NCI-H1417 (cell line): Measurements from ENCODE around the gene HES7.

Experiments
- DNase-seq, 3 experiments: peaks; one replicate each; lab custom pipeline; 2025; lab: John Stamatoyannopoulos, UW

Gene HES7

GRCh38 chr17:8155231-8155995 lies 31.5 kb upstream of the HES7 start:
- no peak for DNase-seq

- DNase-seq, result no peak
These were observed 30.8 kb upstream of the HES7 start for GRCh38 chr17:8154608-8155155.

GRCh38 chr17:8153957-8154607 lies 30.2 kb upstream of the HES7 start:
- peak in 2 of 3 experiments; percentile 30 for DNase-seq

GRCh38 chr17:8153525-8153956 lies 29.6 kb upstream of the HES7 start:
- peak in 1 of 3 experiments; percentile 8 for DNase-seq

GRCh38 chr17:8153031-8153451 lies 29.1 kb upstream of the HES7 start:
- no peak for DNase-seq

GRCh38 chr17:8152112-8152775 lies 28.3 kb upstream of the HES7 start, which contains the start of gene PER1:
Gene PER1, minus strand, starts transcription at chr17:8152404. Its CDS starts 1,698 bp downstream, at chr17:8150706.
- DNase-seq, result peak; percentile 86 to 92 (median 90)

GRCh38 chr17:8151641-8152111 lies 27.8 kb upstream of the HES7 start:
- DNase-seq, result peak in 2 of 3 experiments; percentile 41 to 47

GRCh38 chr17:8151120-8151640 lies 27.3 kb upstream of the HES7 start:
- peak; percentile 67 to 84 (median 77) for DNase-seq

GRCh38 chr17:8150194-8151119 lies 26.6 kb upstream of the HES7 start:
- no peak for DNase-seq

GRCh38 chr17:8149419-8150193 lies 25.7 kb upstream of the HES7 start:
- DNase-seq, result no peak

- DNase-seq, result no peak
These were observed 24.7 kb upstream of the HES7 start for GRCh38 chr17:8148560-8148959.

GRCh38 chr17:8147805-8148404 lies 24.0 kb upstream of the HES7 start:
- DNase-seq, result no peak

GRCh38 chr17:8147141-8147804 lies 23.4 kb upstream of the HES7 start:
- no peak for DNase-seq

GRCh38 chr17:8146381-8147140 lies 22.7 kb upstream of the HES7 start:
- DNase-seq, result no peak

- no peak for DNase-seq
These were observed 21.9 kb upstream of the HES7 start for GRCh38 chr17:8145811-8146210.

- no peak for DNase-seq
These were observed 20.7 kb upstream of the HES7 start for GRCh38 chr17:8144401-8145231.

GRCh38 chr17:8143581-8144400 lies 19.9 kb upstream of the HES7 start:
- DNase-seq, result no peak
